ENCODE results near the gene CBX8. TPM values are rescaled to one million over a fixed set of nuclear protein-coding genes. Genes with fewer than 3 reads are reported as not detected.
"Not testable (repeated sequence)": the region's sequence is repeated elsewhere in the genome, so short reads cannot be mapped to it uniquely, and the experiment has no call there.

Gene CBX8
- total RNA-seq, 1 experiment from 2014 or later = 11.1 TPM

DNA sequence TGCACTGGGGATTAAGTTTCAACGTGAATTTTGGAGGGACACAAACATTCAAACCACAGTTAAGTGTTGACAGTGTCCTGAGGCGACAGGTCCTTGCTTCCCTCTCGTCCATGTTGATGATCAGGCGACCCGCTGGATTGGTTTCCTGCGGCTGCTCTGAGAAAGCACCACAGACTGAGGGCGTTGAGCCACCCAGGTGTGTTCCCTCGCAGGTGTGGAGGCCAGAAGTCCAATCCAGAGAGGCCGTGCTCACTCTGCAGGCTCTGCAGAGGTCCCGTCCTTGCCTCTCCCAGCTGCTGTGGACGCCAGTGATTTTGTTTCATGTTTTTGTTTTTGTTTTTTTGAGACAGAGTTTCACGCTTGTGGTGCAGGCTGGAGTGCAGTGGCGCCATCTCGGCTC lies 41.3 kb downstream of the CBX8 start:
- peaks cover 14% of the 10 kb centered on the region for H3K27me3 Mint-ChIP-seq (ENCODE audit: unreplicated experiment)
- intact Hi-C loops (cut with micrococcal nuclease; ENCODE audit: unreplicated experiment) = no loop called here
- H3K9me3 Mint-ChIP-seq (ENCODE audit: low read depth, unreplicated experiment) = no peaks in the 10 kb centered on the region
- H3K27ac Mint-ChIP-seq (ENCODE audit: unreplicated experiment) = no peak overlapping the region
- no TSS peak for BruUV-seq (replicated peaks)
- no peak overlapping the region for H3K4me3 Mint-ChIP-seq (ENCODE audit: low read depth, unreplicated experiment)
- peaks cover 5% of the 10 kb centered on the region for H3K36me3 Mint-ChIP-seq (ENCODE audit: insufficient read depth, unreplicated experiment)
- DNase-seq = no peak
- TF ChIP-seq, protein P1, sequence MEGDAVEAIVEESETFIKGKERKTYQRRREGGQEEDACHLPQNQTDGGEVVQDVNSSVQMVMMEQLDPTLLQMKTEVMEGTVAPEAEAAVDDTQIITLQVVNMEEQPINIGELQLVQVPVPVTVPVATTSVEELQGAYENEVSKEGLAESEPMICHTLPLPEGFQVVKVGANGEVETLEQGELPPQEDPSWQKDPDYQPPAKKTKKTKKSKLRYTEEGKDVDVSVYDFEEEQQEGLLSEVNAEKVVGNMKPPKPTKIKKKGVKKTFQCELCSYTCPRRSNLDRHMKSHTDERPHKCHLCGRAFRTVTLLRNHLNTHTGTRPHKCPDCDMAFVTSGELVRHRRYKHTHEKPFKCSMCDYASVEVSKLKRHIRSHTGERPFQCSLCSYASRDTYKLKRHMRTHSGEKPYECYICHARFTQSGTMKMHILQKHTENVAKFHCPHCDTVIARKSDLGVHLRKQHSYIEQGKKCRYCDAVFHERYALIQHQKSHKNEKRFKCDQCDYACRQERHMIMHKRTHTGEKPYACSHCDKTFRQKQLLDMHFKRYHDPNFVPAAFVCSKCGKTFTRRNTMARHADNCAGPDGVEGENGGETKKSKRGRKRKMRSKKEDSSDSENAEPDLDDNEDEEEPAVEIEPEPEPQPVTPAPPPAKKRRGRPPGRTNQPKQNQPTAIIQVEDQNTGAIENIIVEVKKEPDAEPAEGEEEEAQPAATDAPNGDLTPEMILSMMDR (IDR thresholded peaks at IDR 0.05; ENCODE audit: unreplicated experiment) = no peak
- CTCF ChIA-PET = no interaction called here
- H3K4me1 Mint-ChIP-seq (ENCODE audit: low read depth, unreplicated experiment) = peaks cover 7% of the 10 kb centered on the region

DNA sequence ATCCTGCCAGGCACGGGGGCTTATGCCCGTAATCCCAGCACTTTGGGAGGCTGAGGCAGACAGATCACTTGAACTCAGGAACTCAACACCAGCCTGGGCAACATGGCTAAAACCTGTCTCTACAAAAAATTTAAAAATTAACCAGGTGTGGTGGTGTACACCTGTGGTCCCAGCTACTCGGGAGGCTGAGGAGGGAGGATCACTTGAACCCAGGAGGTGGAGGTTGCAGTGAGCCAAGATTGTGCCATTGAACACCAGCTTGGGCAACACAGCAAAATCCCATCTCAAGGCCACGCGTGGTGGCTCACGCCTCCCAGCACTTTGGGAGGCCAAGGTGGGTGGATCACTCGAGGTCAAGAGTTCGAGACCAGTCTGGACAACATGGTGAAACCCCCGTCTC lies 42.0 kb downstream of the CBX8 start:
- H3K27me3 Mint-ChIP-seq (ENCODE audit: unreplicated experiment) = peaks cover 14% of the 10 kb centered on the region
- H3K9me3 Mint-ChIP-seq (ENCODE audit: low read depth, unreplicated experiment); intact Hi-C loops (cut with micrococcal nuclease; ENCODE audit: unreplicated experiment); H3K4me1 Mint-ChIP-seq (ENCODE audit: low read depth, unreplicated experiment); CTCF ChIA-PET; BruUV-seq (replicated peaks); DNase-seq; H3K27ac Mint-ChIP-seq (ENCODE audit: unreplicated experiment); H3K4me3 Mint-ChIP-seq (ENCODE audit: low read depth, unreplicated experiment); H3K36me3 Mint-ChIP-seq (ENCODE audit: insufficient read depth, unreplicated experiment): not testable (repeated sequence)

- Mint-ChIP-seq H3K4me3 (ENCODE audit: low read depth, unreplicated experiment) (no peak overlapping the region), H3K36me3 (ENCODE audit: insufficient read depth, unreplicated experiment) (no peaks in the 10 kb centered on the region), H3K4me1 (ENCODE audit: low read depth, unreplicated experiment) (peaks cover 7% of the 10 kb centered on the region), H3K9me3 (ENCODE audit: low read depth, unreplicated experiment) (no peaks in the 10 kb centered on the region), H3K27ac (ENCODE audit: unreplicated experiment) (no peak overlapping the region), H3K27me3 (ENCODE audit: unreplicated experiment) (peaks cover 14% of the 10 kb centered on the region)
- TF ChIP-seq, protein P1 (IDR thresholded peaks at IDR 0.05; ENCODE audit: unreplicated experiment) = no peak
- DNase-seq = no peak
- BruUV-seq (replicated peaks) = no TSS peak
- intact Hi-C loops (cut with micrococcal nuclease; ENCODE audit: unreplicated experiment) = no loop called here
- CTCF ChIA-PET = interaction anchor here (0.7 kb wide), 1 partner anchor 478 kb away, joined by 8 read pairs; no protein-coding TSS in a partner anchor
These were observed 42.5 kb downstream of the CBX8 start for GRCh38 chr17:79754370-79754769.

DNA sequence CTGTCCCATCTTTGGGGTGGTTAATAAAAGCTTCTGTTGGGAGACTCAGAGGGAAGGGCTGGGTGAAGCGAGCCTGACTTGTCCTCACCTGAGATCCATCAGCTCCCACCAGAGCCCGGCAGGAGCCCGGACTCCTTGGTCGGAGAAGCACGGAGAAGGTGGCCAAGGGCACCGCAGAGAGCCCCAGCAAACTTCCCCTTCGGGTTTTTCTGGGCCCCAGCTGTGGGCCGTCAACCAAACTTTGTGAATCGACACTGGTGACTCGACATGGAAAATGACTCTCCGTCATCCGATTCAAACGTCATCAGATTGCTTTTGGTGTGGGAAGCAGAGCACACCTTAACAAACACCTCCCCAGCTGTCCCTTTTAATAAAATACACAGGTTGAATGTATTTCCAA lies 44.7 kb downstream of the CBX8 start:
- Mint-ChIP-seq H3K27me3 (ENCODE audit: unreplicated experiment) (peaks cover 5% of the 10 kb centered on the region), H3K4me3 (ENCODE audit: low read depth, unreplicated experiment) (no peak overlapping the region), H3K27ac (ENCODE audit: unreplicated experiment) (no peak overlapping the region), H3K4me1 (ENCODE audit: low read depth, unreplicated experiment) (peaks cover 7% of the 10 kb centered on the region), H3K36me3 (ENCODE audit: insufficient read depth, unreplicated experiment) (no peaks in the 10 kb centered on the region), H3K9me3 (ENCODE audit: low read depth, unreplicated experiment) (no peaks in the 10 kb centered on the region)
- CTCF ChIA-PET = interaction anchor here (0.7 to 0.9 kb wide), 4 partner anchors 11 to 848 kb away, joined by 3 to 4 read pairs (median 4); no protein-coding TSS in a partner anchor
- intact Hi-C loops (cut with micrococcal nuclease; ENCODE audit: unreplicated experiment) = no loop called here
- DNase-seq = no peak
- no TSS peak for BruUV-seq (replicated peaks)
- TF ChIP-seq, protein P1 (IDR thresholded peaks at IDR 0.05; ENCODE audit: unreplicated experiment) = no peak

- no peak for DNase-seq
- H3K36me3 Mint-ChIP-seq (ENCODE audit: insufficient read depth, unreplicated experiment) = no peaks in the 10 kb centered on the region
- CTCF ChIA-PET = interaction anchor here (0.5 to 0.7 kb wide), 2 partner anchors 12 to 59 kb away, joined by 3 read pairs; no protein-coding TSS in a partner anchor
- no peaks in the 10 kb centered on the region for H3K9me3 Mint-ChIP-seq (ENCODE audit: low read depth, unreplicated experiment)
- TF ChIP-seq, protein P1 (IDR thresholded peaks at IDR 0.05; ENCODE audit: unreplicated experiment) = no peak
- H3K27me3 Mint-ChIP-seq (ENCODE audit: unreplicated experiment) = no peaks in the 10 kb centered on the region
- H3K27ac Mint-ChIP-seq (ENCODE audit: unreplicated experiment) = no peak overlapping the region
- no peak overlapping the region for H3K4me3 Mint-ChIP-seq (ENCODE audit: low read depth, unreplicated experiment)
- peaks cover 7% of the 10 kb centered on the region for H3K4me1 Mint-ChIP-seq (ENCODE audit: low read depth, unreplicated experiment)
- no TSS peak for BruUV-seq (replicated peaks)
- intact Hi-C loops (cut with micrococcal nuclease; ENCODE audit: unreplicated experiment) = no loop called here
These were observed 46.0 kb downstream of the CBX8 start for GRCh38 chr17:79750650-79751545.
